HG03571 (cell line): ENCODE results near the gene EIF5AL1.
"Not testable (repeated sequence)": the region's sequence is repeated elsewhere in the genome, so short reads cannot be mapped to it uniquely, and the experiment has no call there.

Source experiments
- ATAC-seq: cut with Tn5 transposase; IDR thresholded peaks from one replicate; pipeline ENCODE4 v1.9.1; 2021; ENCODE audit not compliant: unreplicated experiment

Gene EIF5AL1

DNA sequence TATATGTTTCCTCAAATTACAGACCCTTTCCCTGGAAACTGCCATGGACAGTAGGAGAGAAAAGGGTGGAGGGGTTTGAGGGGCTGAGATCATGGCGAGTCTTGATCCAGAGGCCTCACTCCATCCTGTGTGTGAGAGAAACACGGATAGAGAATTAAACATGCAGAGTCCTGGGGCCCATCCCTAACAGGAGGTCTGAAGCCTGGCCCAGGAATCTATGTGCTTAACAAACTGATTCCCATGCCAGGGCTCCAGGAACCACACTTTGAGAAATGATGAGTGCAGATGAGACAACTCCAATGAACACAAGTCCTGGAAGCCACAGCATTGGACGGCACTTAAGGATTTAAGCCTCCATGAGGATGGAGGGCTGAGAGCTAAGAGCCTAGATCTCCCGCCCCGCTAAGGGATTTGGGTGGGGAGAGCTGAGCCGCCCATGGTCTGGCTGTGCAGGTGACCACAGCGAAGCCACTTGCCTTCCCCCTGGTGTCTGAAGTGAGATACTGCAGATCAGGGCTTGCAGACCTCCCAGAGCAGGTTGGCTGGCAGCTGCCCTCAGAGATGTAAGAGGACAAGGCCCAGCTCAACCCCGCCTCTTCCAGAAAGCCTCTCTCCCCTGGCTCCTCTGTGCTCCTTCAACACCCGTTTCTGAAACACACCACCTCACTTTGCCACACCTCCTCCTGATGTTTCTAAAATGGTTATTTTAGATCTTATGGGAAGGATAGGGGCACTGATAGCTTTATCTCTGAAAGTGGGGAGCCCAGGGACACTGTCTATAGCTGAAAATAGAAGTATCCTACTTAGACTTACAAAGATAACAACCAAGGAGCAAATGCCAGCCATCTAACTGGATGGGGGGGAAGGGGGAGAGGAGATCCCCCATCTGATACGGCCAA, 24.8 kb upstream of the EIF5AL1 start:
- peak; percentile 77 for ATAC-seq

DNA sequence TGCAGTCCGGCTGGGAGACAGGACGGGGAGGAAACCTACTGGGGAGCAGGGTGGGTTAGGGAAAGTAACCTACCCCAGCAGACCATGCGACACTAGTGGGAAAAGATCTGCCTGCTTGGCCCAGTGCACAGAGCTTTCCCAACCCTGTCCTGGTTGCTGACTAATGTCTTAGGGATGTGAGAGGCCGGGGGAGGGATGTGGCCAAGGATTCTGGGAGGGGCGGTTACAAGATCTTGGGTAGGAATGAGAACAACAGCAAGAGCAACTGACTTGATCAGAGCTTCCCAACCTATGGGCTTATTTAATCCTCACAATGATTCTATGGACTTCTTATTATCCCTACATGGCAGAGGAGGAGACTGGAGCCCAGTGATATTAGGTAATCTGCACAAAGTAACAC, 24.0 kb upstream of the EIF5AL1 start:
- no peak for ATAC-seq

DNA sequence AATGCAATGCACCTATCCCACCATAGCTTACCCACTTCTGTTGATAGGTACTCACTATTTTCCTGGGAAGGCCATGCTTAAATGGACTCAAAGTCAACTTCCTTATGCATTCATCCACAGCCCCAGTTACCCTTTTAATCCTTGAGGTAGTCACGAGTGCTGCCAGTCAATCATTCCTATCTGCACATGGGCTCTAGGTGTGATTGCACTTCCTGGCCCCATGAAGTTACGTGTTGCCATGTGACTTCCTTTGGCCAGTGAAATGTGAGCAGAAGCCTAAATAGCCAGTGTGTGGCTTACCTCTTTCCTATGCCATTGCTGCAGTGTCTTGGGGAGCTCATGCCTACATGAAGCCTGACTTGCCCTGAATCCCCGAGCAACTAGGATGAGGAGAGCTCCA, 23.5 kb upstream of the EIF5AL1 start:
- ATAC-seq = no peak

DNA sequence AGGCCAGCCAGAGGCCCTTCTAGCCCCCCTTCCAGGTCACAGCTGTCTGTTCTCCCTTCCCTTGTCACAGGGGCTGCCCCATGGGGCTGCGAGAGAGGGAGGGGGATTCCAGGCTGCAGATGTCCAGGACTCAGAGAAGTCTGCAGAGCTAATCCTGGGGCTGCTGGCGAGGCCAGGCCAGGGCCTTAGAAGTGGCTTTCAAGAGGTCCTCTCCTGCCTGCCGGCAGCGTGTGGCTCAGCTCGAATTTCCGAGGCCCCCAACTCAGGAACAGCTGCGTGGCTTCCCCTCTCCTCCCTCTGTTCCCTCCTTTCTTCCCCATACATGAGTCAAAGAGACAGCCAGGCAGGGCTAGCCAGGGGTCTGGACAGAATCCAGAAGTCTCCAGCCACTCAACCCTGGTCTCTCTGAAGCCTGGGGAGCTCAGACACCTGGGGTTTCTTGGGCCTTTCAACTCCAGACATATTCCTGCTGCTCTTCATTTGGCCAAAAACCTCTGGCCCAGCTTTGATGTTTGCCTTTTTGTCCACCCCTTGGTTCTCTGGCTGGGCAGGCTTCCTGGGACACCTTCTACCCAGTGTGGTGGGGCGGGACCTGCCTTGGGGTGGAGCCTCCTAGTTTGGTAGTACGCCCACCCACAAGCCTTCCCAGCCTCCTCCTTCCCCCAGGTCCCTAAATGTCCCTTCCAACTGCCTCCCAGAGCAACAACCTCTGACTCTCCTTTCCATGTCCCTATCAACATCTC, 21.8 kb upstream of the EIF5AL1 start:
- ATAC-seq = no peak

DNA sequence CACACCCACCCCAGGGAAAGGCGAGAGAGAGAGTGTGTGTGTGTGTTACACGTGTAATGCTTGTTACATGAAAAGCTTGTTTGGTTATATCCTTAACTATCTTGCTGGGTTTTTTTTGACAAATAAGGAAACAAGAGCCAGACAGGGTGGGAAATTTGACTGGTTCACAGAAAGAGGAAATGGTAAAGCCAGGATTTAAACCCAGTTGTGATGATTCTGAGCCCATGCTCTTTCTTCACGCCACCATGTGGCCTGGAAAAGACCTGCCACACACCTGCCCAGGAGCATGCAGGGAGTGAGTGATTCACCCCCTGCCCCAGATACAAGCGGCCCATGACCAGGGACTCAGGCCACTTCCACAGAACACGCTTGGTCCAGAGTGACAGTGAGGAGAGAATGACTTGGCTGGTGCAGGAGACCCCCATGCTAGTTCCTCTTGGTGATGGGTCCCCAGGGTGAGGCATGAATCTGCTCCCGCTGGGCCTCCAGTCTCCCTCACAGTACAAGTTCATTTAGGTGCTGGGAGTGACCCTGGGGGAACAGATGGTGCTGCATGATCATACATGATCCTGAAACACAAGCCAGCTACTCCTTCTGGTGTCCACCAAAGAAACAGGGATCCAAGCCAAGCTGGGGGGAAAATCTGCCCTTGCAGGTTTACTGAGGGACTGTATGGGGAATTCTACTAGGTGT, 21.0 kb upstream of the EIF5AL1 start:
- no peak for ATAC-seq

DNA sequence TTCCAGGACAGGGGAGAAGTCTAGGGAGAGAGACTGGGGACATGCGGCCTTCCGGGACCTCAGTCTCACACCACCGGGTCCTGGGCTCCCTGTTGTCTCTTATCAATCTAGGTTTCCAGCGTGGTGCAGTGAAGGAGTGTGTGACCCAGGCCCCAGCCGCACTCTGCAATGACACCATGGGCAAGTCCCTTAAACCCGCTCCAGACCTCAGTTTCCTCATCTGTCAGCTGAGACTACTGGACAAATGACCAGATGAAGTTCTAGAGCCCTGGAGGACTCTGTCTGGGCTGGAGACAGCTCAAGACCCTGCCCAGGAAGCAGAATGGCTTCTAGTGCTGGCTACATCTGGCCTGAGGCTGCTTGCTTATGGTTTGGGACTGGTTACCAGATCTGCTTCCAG, 20.1 kb upstream of the EIF5AL1 start:
- ATAC-seq = no peak

DNA sequence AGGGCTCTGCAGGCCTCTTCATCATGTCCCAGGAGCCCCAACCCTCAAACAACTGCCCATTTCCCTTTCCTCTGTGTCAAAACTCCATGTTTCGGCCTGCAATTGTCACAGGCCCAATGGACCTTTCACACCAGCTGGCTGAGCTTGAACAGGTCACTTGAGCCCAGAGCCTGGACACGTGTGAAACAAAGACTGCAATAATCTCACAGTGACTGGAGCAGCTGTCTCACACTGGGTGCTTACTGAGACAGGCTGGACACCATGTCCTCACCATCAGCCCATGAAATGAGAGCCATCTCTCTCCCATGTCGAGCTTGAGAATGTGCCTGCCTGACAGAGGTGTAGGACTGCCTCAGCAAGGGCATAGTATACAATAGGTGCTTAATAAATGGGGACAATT, 19.5 kb upstream of the EIF5AL1 start:
- ATAC-seq = no peak

DNA sequence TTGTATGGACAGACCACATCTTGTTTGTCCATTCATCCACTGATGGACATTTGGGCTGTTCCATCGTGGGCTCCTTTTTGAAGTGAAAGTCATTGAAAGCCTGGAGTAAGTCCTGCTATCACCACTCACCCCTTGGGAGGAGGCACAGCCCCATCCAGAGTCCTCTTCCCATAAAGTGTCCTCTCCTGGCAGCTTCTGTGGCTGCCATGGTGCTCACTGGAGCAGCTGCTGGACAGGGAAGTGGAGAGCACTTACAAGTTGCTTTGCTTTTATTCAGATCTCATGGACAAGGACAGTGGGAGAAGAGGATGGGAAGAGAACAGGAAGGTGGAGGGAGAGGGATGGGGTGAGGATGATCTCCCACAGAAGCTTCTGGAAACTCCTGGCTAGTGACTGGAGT, 18.5 kb upstream of the EIF5AL1 start:
- ATAC-seq = no peak

DNA sequence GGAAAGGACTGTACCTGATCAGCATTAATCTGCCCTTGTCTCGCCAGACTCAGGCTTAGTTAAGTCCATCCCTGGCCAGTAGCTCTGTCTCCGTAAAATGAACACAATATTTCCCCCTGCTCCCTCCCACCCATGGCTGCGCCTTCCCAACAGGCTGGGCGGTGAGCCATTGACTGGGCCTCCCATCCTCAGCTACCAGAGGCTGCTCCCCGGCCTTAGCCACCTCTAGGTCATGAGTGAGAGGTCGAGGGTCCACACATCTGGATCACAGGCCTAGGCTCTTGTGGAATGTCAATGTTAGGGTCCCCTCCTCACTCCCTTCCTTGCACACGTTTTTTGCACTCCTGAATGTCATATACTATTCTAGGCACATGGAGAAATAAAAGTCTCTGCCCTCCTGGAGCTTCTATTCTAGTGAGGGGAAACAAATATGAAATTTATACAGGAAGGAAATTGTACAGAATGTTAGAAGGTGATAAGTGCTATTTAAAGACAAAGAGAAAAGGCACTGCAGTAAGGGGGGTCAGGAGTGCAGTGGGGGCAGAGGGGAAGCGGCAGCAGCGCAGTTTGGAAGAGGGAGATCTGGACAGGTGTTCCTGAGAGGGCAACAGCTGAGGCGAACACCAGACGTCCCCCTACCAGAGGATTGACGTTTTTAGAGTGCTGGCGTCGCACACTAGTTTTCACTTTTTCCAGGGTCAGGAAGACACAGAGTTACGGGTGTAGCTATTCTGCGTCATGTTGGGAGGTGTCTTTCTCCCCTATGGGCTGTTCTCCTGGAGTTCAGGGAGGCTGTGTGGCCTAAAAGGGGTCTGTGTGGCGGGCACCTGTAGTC, 17.2 kb upstream of the EIF5AL1 start:
- ATAC-seq = no peak

DNA sequence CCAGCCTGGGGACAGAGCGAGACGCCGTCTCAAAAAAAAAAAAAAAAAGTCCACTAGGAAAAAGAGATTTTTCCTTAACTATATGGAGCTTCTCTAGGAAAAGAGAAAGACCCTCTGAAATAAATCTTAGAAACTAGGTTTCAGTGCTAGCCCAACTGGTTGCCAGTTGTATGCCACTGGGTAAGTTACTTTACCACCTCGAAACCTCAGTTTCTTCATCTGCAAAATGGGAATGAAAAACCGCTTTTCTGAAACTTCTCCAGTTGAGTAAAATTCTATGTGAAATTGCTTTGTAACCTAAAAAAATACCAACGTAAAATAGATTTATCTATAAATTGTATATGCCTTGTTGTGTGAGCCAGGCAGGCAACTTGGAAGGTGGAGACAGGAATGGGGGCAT, 16.5 kb upstream of the EIF5AL1 start:
- ATAC-seq = no peak

DNA sequence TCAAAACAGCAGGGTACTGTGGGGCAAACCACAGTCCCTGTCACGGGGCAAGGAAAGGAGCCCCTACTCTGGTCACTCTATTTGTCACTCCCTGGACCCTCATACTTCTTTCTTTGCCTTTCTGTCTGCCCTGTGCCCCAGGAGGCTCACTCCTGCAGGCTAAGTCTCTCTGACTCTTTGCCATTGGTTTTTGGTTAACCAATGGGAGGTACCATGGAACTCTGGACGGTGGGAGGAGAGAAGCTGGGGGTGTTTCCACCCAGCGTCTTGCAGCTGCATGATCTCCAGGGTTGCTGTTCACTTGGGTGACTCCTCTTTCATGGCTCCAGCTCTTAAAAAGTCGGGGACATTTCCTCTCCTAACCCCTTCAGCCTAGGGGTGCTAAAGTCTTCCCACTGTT, 15.4 kb upstream of the EIF5AL1 start:
- no peak for ATAC-seq

DNA sequence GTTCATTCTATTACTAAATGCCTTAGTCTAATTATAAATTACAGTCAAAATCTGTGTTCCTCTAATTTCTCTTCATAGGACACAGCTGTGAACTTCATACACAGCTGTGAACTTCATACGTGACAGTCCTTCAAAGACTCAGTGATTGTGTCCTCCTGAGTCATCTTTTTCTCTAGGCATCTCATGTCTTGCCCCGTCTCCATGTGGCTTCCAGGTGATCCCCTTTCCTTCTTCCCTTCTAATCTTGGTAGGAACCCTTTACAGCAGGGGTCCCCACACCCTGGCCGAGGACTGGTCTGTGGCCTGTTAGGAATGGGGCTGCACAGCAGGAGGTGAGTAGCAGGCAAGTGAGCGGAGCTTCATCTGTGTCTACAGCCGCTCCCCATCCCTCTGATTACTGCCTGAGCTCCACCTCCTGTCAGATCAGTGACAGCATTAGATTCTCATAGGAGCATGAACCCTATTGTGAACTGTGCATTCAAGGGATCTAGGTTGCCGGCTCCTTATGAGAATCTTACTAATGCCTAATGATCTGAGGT, 14.0 kb upstream of the EIF5AL1 start:
- no peak for ATAC-seq

DNA sequence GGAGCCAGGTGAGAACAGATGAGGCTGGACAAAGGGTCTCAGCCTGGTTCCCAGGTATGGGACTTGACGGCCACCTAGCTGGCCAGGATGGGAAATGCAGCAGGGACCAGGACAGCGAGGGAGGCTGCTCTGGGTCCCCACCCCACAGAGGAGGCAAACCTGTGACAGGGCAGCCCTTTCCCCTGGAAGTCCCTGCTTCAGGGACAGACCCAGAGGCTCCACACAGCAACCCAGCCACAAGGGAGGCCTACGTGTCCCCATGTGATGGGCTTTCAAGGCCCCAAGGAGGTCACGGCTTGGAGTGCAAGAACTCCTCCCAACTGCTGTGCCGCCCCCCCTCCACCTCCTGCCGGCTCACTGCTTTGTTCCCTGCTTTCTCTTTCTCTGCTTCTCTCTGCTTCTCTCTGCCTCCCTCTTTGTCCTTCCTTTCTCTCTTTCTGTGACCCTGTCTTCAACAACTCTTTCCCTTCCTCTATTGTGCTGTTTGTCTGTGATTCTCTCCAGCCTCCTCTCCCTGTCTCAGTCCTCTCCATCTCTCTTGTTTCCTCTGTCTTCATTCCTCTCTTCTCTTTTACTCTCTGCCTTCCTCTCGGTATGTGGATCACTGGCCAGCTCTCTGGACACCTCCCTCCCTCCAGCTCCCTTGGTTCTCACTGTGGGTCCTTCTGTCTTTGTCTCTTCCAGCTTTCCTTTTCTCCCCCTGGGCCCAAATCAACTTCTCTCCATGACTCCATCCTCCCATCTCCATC, 9.6 kb upstream of the EIF5AL1 start:
- ATAC-seq = no peak

DNA sequence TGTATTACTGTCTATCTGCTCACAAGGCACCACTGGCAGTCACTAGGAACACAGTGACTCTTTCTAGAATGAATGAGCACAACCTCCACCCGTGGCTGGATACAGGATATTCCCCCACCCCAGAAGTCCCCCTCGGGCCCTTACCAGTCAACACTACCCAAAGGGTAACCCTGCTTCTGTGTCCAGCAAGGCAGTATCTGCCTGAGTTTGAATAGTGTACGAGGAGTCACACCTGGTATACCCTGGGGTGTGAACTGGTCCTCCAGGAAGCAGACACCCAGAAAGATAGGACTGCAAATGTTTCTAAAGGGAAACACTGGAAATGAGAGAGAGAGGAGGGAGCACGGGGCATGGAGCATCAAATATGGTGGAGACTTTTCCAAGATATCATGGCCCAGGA, 8.5 kb upstream of the EIF5AL1 start:
- ATAC-seq = not testable (repeated sequence)

DNA sequence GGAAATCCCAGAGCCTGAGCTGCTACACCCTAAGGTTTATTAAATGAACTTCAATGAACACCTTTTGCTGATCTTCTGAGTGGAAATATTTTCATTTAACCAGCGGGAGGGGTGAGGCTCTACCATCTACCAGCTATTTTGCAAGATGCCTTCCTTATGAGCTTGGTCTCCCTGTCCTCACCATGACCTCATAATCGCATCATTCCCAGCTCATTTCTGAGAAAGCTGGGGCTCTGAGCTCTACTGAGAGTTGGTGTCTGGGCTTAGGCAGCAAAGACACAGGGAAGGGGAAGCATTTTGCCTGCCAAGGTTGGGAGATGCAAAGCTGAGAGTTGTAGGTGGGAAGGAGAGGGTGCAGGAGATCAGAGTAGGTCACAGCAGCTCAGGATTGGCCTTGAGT, 7.8 kb upstream of the EIF5AL1 start:
- ATAC-seq = not testable (repeated sequence)

DNA sequence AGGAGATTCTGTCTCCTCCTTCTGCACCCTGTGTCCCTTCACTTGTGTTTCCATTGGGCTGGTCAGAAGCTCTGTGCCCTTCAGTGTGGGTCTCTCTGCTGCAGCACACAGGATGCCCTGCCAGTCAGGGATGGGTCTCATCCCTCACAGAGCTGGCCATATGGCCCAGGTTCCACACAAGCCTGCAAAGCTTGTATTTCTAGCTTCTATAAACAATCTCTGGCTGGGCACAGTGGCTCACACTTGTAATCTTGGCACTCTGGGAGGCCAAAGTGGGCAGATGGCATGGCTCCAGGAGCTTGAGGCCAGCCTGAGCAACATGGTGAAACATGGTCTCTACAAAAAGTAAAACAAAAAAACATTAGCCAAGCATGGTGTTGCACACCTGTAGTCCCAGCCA, 7.0 kb upstream of the EIF5AL1 start:
- not testable (repeated sequence) for ATAC-seq

DNA sequence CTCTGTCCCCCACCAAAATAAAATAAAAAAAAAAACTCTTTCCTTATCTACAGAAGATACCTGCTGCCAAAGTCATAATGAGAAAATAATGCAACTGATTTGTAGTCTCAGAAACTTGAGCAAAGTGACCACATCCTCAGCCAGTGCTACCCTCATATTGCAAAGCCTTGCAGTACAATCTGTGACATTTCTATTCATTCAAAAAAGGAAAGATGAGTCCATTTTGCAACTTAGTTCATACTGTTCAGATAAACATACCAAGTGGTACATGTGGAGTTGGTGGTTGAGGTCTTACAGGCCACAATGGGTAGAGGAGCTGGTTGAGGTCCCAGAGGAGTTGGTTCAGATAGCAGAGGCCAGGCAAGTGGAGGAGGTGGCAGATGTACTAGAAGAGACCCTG, 6.5 kb upstream of the EIF5AL1 start:
- no peak for ATAC-seq

DNA sequence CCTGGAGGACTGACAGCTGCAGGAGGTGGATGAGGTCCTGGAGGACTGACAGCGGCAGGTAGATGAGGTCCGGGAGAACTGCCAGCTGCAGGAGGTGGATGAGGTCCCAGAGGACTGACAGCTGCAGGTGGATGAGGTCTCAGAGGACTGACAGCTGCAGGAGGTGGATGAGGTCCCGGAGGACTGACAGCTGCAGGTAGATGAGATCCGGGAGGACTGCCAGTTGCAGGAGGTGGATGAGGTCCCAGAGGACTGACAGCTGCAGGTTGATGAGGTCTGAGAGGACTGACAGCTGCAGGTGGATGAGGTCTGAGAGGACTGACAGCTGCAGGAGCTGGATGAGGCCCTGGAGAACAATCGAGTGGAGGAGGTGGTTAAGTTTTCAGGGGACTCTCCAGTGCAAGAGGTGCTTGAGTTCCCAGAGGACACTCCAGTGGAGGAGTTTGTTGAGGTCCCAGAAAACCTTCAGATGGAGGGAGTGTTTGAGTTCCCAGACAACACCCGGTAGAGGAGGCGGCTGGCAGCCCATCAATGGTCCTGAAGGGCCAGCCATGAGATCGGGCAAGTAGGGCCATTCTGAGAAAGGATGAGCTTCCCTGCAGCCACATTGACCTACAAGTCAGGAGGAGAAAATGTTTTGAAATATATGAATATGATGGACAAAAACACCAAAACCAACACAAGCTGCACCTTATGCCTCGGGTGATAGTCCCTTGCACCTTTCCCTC, 4.7 kb upstream of the EIF5AL1 start:
- no peak for ATAC-seq

DNA sequence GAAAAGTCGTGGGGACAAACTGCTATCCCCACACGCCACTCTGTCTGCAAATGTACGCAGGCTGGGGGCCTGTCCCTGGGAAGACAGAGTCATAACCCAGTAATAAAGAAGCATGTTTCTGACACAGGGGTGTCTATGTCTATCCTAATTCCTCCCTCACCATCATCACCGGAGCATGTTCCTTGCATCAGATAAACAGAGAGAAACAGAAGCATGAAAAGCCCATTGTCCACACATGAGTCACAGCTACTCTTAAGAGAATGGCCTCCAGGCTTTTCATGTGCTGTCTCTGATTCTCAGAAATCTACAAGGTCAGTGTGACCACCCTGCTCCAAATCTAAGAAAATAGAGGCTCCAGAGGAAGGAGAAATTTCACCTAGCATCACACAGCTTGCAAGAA, 4.1 kb upstream of the EIF5AL1 start:
- not testable (repeated sequence) for ATAC-seq
